Measurements from ENCODE around the gene FAAP20. TPM values are rescaled to one million over a fixed set of nuclear protein-coding genes. Genes with fewer than 3 reads are reported as not detected.

FAAP20 gene
- total and polyA plus RNA-seq, 10 of the 15 experiments (the other 5 are each of a cell fraction or from before 2014, with no cell fraction given) = 0.79 to 91.8 (median 20.9) TPM

GRCh38 chr1:2143814-2144500 is 50.6 kb downstream of the FAAP20 start:
- no peaks in the 10 kb centered on the region for H4K20me1 ChIP-seq (ENCODE audit: control insufficient read depth, insufficient read depth)
- WGBS (ENCODE audit: insufficient coverage, insufficient replicate concordance, low lambda C conversion rate, missing lambda C conversion rate) = 82% methylated on average over 22 of the region's 30 CpGs
- no peak overlapping the region for H3K27ac ChIP-seq (ENCODE audit: control insufficient read depth, insufficient read depth)
- H3K4me3 ChIP-seq = no peak overlapping the region
- BruUV-seq (replicated peaks) = no TSS peak
- H3K9ac ChIP-seq (ENCODE audit: control insufficient read depth, insufficient read depth, low read length) = no peak overlapping the region
- no peaks in the 10 kb centered on the region for H3K4me1 ChIP-seq (ENCODE audit: control insufficient read depth, insufficient read depth, low read length)
- CTCF ChIA-PET = no interaction called here
- no peaks in the 10 kb centered on the region for H3K9me3 ChIP-seq (replicated peaks; ENCODE audit: control insufficient read depth, insufficient read depth, low read length)
- in situ Hi-C loops (cut with MboI) (no loop called here), intact Hi-C loops (cut with micrococcal nuclease; ENCODE audit: unreplicated experiment) (no loop called here)
- no peaks in the 10 kb centered on the region for H3K27me3 ChIP-seq (replicated peaks in 1 of 2; ENCODE audit: control insufficient read depth in 2 of 2, insufficient read depth in 2 of 2, low read length in 1 of 2)
- H3K36me3 ChIP-seq (ENCODE audit: control insufficient read depth in 2 of 2, insufficient read depth in 2 of 2, low read length in 1 of 2) = no peaks in the 10 kb centered on the region
- no peak for FAIRE-seq
- RAD21 ChIA-PET (ENCODE audit: unreplicated experiment) = no interaction called here
- POLR2A ChIA-PET = no interaction called here
- SMC1A ChIA-PET (ENCODE audit: uncharacterized antibody, unreplicated experiment) = no interaction called here
- TF ChIP-seq JUND (IDR thresholded peaks at IDR 0.05; ENCODE audit: low read depth, low read length) (no peak), RBBP5 (conservative IDR thresholded peaks at IDR 0.05) (no peak), SIX5 (IDR thresholded peaks at IDR 0.05; ENCODE audit: low read depth, low read length, severe bottlenecking) (no peak), ZBTB11 (CRISPR knock-in tag; IDR thresholded peaks at IDR 0.05) (no peak), YBX1 (IDR thresholded peaks at IDR 0.05) (no peak), ZNF24 (IDR thresholded peaks at IDR 0.05) (no peak)
- H2AFZ ChIP-seq (ENCODE audit: control insufficient read depth, low read depth, low read length) = no peak overlapping the region
- H3K79me2 ChIP-seq (ENCODE audit: control insufficient read depth, insufficient read depth, low read length) = no peaks in the 10 kb centered on the region
- no peak for DNase-seq (ENCODE audit: low read depth, low spot score)
- H3K4me2 ChIP-seq (ENCODE audit: control insufficient read depth, insufficient read depth) = no peak overlapping the region
- no peak for ATAC-seq

All from GM12878 (cell line).